Activated CD4-positive, CD25-positive, alpha-beta regulatory T cell treated with anti-CD3 and anti-CD28 coated beads, Interleukin-2, amount 50 U/mL, for 24 hours (primary cell): Measurements from ENCODE around the gene THBS1.

ENCODE experiments used
- ATAC-seq, 2 donors: fragments of 150-1000 bp; cut with Tn5 transposase; one replicate each; pipeline ENCODE4 v1.10.0; 2021; ENCODE audit warnings: mild to moderate bottlenecking in 1 of 2, moderate library complexity in 1 of 2

The THBS1 gene

GRCh38 chr15:39574427-39574826 is 6.5 kb upstream of the THBS1 start:
- no peak for ATAC-seq

DNA sequence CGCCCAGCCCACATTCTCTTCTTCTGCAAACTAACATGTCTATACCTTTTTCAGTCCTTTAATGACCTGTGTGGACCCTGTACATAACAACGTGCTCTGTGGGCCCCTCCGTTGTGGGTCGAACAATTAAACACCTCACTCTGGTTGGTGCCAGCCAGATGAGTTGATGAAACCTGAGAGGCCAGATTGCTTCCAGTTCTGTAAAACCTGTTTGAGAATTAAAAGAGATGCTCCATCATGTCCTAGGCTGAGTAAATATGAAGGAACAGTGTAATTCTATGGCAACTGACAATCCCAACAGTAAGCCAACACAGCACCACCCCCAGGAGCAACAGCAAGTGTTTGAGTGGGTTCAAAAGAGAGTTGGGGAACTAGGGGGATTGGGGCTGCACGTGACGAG is 5.7 kb upstream of the THBS1 start:
- ATAC-seq: no peak

- ATAC-seq: no peak
Observed at GRCh38 chr15:39578851-39579486, 1.9 kb upstream of the THBS1 start.

- ATAC-seq: no peak
Observed at GRCh38 chr15:39579487-39580116, 1.3 kb upstream of the THBS1 start.

- ATAC-seq: peak; percentile 77 to 80
Observed at GRCh38 chr15:39580117-39580484, 778 bp upstream of the THBS1 start.

DNA sequence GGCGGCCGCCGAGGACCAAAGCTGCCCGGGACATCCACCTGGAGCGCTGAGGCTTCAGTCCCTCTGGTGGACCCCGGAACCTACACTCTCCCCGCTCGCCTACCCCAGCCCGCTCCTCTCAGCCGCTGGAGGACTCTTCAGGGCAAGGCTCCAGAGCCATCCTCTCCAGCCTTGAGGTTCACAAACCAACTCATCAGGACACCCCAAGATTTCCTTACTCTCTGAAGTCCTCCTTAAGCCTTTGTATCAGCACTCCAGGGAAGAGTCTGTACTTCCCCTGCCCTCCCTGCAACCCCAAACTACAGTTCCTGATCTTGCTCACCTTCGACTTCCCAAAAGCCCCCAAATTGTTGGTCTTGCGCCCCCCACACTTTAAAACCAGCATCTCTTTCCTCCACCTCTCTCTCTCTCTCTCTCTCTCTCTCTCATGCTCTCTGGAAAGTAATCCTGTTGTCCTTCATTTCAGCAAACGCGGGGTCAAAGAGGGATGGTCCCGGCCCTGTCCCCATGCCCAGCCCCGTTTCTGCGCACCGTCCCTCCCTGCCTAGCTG is 438 bp downstream of the THBS1 start:
- no peak for ATAC-seq

DNA sequence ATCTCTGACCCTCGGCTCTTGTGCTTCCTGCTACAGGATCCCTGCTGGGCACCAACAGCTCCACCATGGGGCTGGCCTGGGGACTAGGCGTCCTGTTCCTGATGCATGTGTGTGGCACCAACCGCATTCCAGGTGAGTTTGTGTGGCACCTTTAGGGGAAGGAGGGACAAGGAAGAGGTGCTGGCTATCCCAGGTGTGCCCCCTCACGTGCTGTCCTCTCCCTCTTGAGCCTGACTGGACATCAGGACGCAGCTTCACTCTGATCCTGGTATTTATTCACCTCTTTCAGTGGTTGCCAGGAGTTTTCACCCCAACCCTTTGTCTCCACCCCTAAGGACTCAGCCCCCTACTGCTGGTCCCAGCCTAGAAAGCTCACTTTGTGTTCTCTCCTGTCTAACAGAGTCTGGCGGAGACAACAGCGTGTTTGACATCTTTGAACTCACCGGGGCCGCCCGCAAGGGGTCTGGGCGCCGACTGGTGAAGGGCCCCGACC is 960 bp downstream of the THBS1 start:
- ATAC-seq: no peak

- ATAC-seq: no peak
Observed at GRCh38 chr15:39582286-39582976, 1.6 kb downstream of the THBS1 start.

- no peak for ATAC-seq
Observed at GRCh38 chr15:39582977-39583595, 2.2 kb downstream of the THBS1 start.

- no peak for ATAC-seq
Observed at GRCh38 chr15:39583596-39584265, 2.9 kb downstream of the THBS1 start.

DNA sequence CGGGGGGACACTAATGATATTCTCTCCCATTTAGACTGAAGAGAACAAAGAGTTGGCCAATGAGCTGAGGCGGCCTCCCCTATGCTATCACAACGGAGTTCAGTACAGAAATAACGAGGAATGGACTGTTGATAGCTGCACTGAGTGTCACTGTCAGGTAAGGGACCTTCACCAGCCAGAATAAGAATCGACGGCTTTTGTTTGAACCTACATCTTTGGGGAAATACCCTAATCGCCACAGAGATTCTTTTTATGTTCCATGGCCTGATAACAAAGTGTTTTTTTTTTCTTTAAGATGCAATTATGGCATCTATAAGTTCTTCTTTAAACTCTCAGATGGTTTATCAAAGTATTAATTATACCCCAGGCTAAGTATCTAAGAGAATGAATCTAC is 3.4 kb downstream of the THBS1 start:
- no peak for ATAC-seq

GRCh38 chr15:39584662-39585388 is 3.9 kb downstream of the THBS1 start:
- no peak for ATAC-seq

- ATAC-seq: no peak
Observed at GRCh38 chr15:39585389-39585841, 4.5 kb downstream of the THBS1 start.

- ATAC-seq: no peak
Observed at GRCh38 chr15:39585871-39586301, 5.0 kb downstream of the THBS1 start.

- ATAC-seq: no peak
Observed at GRCh38 chr15:39586387-39587095, 5.7 kb downstream of the THBS1 start.

DNA sequence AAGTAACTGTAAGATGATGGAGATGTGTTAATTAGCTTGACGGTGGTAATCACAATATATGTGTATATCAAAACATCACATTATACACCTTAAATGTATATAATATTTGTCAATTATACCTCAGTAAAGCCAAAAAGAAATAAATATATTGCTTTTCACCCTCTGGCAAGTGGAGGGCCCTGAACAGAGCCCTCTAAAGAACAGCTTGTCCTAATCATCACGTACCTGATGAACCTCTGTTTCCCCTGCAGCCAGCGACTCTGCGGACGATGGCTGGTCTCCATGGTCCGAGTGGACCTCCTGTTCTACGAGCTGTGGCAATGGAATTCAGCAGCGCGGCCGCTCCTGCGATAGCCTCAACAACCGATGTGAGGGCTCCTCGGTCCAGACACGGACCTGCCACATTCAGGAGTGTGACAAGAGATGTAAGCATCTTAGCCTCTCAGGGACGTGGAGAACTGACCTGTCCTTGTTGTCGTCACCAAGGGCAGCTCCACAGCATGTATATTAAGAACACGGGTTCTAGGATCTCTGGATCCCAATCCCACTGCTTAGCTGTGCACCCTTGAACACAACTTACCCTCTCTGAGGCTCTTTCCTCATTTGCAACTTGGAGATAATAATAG is 6.3 kb downstream of the THBS1 start:
- ATAC-seq: no peak

GRCh38 chr15:39587731-39588530 is 7.1 kb downstream of the THBS1 start:
- no peak for ATAC-seq

GRCh38 chr15:39588531-39589192 is 7.8 kb downstream of the THBS1 start:
- no peak for ATAC-seq

DNA sequence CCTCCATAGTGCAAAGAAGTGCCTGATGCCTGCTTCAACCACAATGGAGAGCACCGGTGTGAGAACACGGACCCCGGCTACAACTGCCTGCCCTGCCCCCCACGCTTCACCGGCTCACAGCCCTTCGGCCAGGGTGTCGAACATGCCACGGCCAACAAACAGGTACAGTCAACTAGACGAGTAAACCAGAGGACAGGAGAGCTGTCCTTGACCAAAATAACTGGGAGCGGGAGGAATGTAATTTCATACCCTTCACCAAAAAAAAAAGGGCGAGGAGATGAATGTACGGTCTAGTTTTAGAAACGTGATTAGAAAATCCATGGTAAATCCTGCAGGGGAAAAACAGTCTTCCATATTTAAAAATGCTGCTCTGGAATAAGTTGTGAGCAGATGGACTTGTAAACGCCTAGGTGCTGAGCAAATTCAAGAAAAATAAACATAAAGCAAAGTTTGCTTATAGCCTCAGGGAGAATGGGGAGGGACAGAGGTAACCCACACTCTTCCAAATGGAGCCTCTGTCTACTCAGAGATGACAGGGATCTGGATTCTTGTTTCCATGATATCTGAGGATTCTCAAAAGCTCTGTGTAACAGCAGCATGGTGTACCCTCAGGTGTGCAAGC is 8.4 kb downstream of the THBS1 start:
- ATAC-seq: no peak
